Panc1 (cell line): ENCODE measurements around the gene APBB2.

Source experiments
- CTCF ChIP-seq: fragments of 450-650 bp; IDR thresholded peaks from 2 replicates; pipeline ENCODE4 v1.5.1; 2017; ENCODE audit warnings: mild to moderate bottlenecking
- POLR2AphosphoS5 ChIP-seq: IDR thresholded peaks from 2 replicates; pipeline ENCODE4 v1.6.1; 2012; ENCODE audit warnings: mild to moderate bottlenecking, low read depth, low read length, moderate library complexity

GRCh38 chr4:40890764-40891163 is 323.6 kb downstream of the APBB2 start:
- TF ChIP-seq CTCF (no peak), POLR2AphosphoS5 (no peak)
